Gastrocnemius medialis (tissue), 4 donors: ENCODE data around the gene FGF19.

ENCODE experiments used
- CTCF ChIP-seq, 5 experiments: fragments of 450-650 bp in 3 of 5; fragments of 200-600 bp in 2 of 5; sonication (generic) in 2 of 5; IDR thresholded peaks in 4 of 5; conservative IDR thresholded peaks in 1 of 5; 1 replicate in 4 of 5; 2 replicates in 1 of 5; pipeline ENCODE4 v1.5.1; 2016 to 2019; ENCODE audit warnings: antibody characterized with exemption in 5 of 5, mild to moderate bottlenecking in 3 of 5, moderate library complexity in 3 of 5
- POLR2A ChIP-seq, 2 donors: fragments of 450-650 bp; IDR thresholded peaks; one replicate each; pipeline ENCODE4 v1.6.1; 2017; ENCODE audit warnings: antibody characterized with exemption in 2 of 2, mild to moderate bottlenecking in 2 of 2, moderate library complexity in 2 of 2

- no peak for TF ChIP-seq POLR2A (IDR thresholded peaks at IDR 0.05)
- no peak for TF ChIP-seq CTCF (IDR thresholded peaks at IDR 0.05 in 4 of 5, conservative IDR thresholded peaks at IDR 0.05 in 1 of 5)
Measured at GRCh38 chr11:69746140-69746539, 42.3 kb upstream of the FGF19 start.
